ENCODE data around the gene ALDH1A2.

ALDH1A2 gene

DNA sequence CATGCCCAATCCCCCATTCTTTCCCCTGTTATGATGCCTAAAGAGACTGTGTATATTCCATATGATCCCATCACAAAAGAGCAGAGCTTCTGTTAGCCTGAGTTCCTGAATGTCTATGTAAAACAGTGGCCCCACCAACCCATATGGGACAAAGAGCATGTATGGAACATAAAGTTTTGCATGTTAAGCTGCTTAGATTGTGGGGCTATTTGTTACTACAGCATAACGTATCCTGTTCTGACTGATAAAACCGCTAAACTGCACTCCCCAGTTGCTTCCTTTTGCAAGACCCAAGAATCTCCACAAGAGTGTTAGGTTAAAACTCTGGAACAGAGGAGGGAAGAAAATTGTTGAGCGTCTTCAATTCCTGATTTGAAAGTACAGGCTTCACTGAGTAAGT lies 154.8 kb downstream of the ALDH1A2 start:
- Histone ChIP-seq H3K36me3 (no peaks in the 10 kb centered on the region), H3K4me3 (ENCODE audit: low read depth, low read length) (no peak overlapping the region), H3K9me3 (ENCODE audit: severe bottlenecking) (no peaks in the 10 kb centered on the region), H3K27ac (no peak overlapping the region), H3K27me3 (ENCODE audit: insufficient read depth, low read depth, severe bottlenecking) (peaks cover 5% of the 10 kb centered on the region)
- DNase-seq: no peak
- TF ChIP-seq, protein P1, sequence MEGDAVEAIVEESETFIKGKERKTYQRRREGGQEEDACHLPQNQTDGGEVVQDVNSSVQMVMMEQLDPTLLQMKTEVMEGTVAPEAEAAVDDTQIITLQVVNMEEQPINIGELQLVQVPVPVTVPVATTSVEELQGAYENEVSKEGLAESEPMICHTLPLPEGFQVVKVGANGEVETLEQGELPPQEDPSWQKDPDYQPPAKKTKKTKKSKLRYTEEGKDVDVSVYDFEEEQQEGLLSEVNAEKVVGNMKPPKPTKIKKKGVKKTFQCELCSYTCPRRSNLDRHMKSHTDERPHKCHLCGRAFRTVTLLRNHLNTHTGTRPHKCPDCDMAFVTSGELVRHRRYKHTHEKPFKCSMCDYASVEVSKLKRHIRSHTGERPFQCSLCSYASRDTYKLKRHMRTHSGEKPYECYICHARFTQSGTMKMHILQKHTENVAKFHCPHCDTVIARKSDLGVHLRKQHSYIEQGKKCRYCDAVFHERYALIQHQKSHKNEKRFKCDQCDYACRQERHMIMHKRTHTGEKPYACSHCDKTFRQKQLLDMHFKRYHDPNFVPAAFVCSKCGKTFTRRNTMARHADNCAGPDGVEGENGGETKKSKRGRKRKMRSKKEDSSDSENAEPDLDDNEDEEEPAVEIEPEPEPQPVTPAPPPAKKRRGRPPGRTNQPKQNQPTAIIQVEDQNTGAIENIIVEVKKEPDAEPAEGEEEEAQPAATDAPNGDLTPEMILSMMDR (IDR thresholded peaks at IDR 0.05; ENCODE audit: low read depth, low read length): no peak

GRCh38 chr15:57909388-57909787 lies 156.1 kb downstream of the ALDH1A2 start:
- Histone ChIP-seq H3K36me3 (no peaks in the 10 kb centered on the region), H3K4me3 (ENCODE audit: low read depth, low read length) (no peak overlapping the region), H3K27me3 (ENCODE audit: insufficient read depth, low read depth, severe bottlenecking) (peaks cover 5% of the 10 kb centered on the region), H3K27ac (no peak overlapping the region), H3K9me3 (ENCODE audit: severe bottlenecking) (no peaks in the 10 kb centered on the region)
- TF ChIP-seq, protein P1 (IDR thresholded peaks at IDR 0.05; ENCODE audit: low read depth, low read length): no peak
- no peak for DNase-seq

GRCh38 chr15:57903626-57904025 lies 161.9 kb downstream of the ALDH1A2 start:
- Histone ChIP-seq H3K27ac (no peak overlapping the region), H3K4me3 (ENCODE audit: low read depth, low read length) (no peak overlapping the region), H3K9me3 (ENCODE audit: severe bottlenecking) (no peaks in the 10 kb centered on the region), H3K27me3 (ENCODE audit: insufficient read depth, low read depth, severe bottlenecking) (no peaks in the 10 kb centered on the region), H3K36me3 (no peaks in the 10 kb centered on the region)
- TF ChIP-seq, protein P1 (IDR thresholded peaks at IDR 0.05; ENCODE audit: low read depth, low read length): no peak
- DNase-seq: no peak
